Occipital lobe (tissue), 2 donors: ENCODE results near the gene BCO1. TPM values are rescaled to one million over a fixed set of nuclear protein-coding genes. Genes with fewer than 3 reads are reported as not detected.

Source experiments
- DNase-seq: peaks from one replicate; lab custom pipeline; 2025; lab: John Stamatoyannopoulos, UW
- total RNA-seq: library from RNA; depleted of rRNA; stranded (reverse); fragments of >200 nt; gene quantifications from one replicate; pipeline ENCODE4 v1.2.3, GENCODE V29; 2014

The BCO1 gene
- total RNA-seq, 1 donor from 2014 or later, result 0.31 TPM

DNA sequence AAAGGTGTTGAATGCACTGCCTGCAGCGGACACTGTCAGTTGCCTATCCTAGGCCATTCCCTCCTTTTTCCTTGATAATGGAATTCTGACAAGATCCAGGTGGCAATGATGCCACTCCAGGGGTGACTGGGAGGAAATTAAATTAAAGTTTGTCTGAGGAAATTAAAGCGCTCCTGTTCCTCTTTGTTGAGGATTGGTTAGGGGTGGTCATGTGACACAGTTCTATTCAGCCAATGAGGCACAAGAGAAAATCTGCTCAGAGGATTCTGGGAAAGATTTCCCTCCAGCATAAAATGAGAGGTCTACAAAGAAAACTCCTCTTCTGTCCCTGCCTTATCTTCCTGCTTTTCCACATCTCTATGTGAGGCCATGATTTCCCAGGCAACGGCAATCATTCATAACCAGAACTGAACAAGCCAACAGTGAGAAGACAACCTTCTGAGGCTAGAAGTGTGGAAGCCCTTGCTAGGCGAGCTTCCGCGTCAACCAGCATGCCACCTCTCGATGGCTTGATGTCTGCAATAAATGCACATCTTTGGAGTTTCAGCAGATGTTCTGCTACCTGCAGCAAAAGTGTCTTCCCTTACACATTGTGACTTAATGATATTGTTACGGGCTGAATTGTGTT, 5.6 kb upstream of the BCO1 start:
- DNase-seq, result no peak

DNA sequence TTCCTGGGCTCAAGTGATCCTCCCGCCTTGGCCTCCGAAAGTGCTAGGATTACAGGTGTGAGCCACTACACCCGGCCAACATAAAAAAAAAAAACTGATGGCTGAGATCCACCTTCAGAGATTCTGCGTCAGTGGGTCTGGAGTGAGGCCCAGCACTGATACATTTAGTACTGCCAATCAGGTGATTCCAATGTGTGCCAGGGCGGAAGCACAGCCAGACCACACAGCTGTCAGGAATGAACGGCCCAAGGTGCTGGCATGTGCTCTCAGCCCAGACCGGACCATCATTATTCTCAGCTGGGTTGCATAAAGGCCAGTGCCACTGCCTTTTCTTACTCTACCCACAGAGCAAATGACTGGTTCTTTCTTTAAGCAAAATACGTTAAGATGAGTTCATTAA, 1.2 kb upstream of the BCO1 start:
- DNase-seq, result peak; percentile 9

DNA sequence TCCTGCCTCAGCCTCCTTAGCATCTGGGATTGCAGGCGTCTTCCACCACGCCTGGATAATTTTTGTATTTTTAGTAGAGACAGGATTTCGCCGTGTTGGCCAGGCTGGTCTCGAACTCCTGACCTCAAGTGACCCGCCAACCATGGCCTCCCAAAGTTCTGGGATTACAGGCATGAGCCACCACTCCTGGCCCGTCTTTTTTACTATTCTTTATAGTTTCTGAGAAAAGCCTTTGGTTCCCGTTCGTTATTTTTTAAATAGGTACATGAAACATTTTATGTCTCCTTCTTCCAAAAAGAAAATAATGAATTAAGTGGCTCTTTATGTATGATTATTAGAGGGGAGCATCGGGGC, 570 bp upstream of the BCO1 start:
- no peak for DNase-seq

DNA sequence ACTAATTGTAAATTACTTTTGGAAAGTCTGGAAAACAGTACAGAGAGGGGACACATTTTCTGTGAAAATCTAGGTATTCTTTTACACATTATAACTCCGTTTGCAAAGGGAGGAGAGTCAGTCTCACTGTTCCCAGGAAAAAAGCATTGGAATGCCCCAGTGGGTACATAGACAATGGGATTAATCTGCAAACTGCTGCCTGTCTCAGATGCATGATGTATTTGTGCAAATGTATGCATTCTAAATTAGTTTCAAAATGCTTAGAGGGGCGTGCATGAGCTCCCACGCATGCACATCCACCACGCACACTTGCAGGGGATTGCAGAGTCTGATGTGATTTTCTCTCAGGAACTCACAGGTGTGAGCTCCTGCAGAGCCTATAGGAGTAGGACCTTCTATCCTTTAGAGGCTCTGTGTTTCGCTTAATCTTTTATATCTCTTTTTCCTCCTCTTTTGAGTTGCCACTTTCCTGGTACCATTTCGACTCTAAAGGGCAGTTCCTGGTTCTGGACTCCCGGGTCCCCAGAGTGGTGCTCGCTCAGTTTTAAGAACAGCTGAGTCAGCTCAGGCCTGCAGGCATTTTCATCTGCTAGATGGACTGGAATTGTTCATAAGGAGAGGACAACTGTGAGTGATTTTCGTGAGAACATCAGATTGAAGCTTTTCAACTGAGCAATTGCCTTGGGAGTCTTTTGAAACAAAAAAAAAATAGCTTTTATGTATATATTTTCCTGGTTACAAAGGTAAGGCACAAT, 1.1 kb downstream of the BCO1 start:
- no peak for DNase-seq

DNA sequence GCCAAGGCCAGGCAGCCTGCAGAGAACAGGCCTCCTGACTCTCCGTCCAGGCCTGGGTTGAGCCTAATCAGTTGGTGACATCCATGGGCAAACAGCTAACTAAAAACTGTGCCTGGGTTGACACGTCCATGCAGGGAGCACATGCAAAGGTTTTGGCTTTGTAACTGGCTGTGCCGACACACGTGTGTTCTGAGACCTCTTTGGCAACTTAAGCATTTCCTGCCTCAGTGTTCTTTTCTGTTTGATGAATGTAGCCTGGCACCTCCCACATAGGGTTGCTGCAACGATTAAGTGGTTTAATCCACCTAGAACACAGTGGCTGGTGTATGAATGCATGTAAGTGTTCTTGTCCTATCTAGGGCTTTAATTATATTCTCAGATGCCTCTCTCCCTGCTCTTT, 3.2 kb downstream of the BCO1 start:
- DNase-seq, result no peak

DNA sequence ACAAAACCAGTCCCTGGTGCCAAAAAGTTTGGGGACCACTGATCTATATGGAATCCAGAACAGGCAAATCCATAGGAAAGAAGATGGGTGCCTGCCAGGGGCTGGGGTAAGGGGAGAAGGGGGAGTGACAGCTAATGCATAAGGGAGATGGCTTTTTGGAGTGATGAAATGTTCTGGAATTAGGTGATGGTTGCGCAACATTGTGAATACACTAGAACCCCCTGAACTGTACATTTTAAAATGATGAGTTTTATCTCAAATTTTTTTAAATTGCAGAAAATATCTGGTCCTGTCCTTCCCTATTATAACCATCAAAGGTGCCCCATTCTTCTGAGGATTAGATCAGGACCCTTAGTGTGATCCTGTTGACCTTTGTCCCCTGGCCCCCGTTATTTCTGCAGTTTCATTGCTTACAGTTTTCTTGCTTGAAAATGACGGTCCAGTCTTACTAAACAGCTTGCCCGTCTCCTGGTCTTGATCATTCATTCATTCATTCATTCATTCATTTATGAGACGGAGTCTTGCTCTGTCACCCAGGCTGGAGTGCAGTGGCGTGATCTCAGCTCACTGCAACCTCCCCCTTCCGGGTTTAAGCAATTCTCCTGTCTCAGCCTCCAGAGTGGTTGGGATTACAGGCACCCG, 4.6 kb downstream of the BCO1 start:
- DNase-seq, result no peak

GRCh38 chr16:81243942-81244341, 5.5 kb downstream of the BCO1 start:
- no peak for DNase-seq

GRCh38 chr16:81251871-81252270, 13.4 kb downstream of the BCO1 start:
- DNase-seq, result no peak

DNA sequence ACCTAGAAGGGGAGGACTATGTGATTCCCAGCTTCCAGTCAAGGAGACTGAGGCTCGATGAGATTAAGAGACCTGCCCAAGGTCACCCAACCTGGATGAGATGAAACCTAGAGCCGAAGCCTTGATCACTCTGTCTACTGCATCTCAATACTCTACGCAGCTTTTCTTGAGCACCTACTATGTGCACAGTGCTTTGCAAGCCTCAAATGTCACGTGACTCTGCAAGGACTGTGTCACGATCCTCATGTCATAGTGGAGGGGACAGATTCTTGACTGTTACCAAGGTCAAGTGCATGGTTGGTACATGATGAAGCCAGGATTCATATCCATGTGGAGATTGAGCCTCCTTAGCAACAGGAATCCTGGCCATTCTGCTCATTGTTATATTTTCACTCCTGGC, 14.7 kb downstream of the BCO1 start:
- DNase-seq, result no peak

GRCh38 chr16:81254922-81255526, 16.5 kb downstream of the BCO1 start:
- no peak for DNase-seq

DNA sequence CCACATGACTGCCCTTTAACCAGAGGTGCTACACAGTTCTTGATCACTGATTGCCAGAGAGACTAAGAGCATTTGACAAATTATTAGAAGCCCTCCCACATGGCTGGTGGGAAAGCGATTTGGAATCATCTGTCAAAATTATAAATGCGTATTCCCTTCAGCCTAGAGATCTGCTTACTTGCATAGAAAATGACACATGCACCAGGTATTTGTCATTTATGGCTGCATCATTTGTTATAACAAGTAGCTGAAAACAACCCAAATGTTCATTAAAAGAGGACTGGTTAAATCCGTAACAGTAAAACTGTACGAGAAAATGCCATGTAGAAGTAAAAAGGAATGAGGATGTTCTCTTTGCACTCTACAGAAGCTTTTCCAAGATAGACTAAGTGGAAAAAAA, 21.4 kb downstream of the BCO1 start:
- no peak for DNase-seq

GRCh38 chr16:81261049-81261648, 22.7 kb downstream of the BCO1 start:
- no peak for DNase-seq

- no peak for DNase-seq
Observed at GRCh38 chr16:81263470-81264220, 25.2 kb downstream of the BCO1 start.

DNA sequence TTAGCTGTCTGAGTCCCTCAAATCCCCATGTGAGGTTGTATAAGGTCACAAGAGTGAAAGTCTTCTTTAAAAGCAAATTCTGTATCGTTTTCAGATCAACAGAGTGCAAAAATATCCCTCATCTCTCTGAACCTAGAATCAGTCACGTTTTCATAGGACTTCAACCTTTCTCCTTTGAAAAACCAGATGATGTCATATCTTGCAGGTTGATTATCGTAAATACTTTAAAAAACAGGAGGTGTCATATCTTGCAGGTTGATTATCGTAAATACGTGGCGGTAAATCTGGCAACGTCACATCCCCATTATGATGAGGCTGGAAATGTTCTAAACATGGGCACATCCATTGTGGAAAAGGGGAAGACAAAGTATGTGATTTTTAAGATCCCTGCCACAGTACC, 25.9 kb downstream of the BCO1 start:
- DNase-seq, result no peak

GRCh38 chr16:81265052-81265451, 26.6 kb downstream of the BCO1 start:
- DNase-seq, result no peak

DNA sequence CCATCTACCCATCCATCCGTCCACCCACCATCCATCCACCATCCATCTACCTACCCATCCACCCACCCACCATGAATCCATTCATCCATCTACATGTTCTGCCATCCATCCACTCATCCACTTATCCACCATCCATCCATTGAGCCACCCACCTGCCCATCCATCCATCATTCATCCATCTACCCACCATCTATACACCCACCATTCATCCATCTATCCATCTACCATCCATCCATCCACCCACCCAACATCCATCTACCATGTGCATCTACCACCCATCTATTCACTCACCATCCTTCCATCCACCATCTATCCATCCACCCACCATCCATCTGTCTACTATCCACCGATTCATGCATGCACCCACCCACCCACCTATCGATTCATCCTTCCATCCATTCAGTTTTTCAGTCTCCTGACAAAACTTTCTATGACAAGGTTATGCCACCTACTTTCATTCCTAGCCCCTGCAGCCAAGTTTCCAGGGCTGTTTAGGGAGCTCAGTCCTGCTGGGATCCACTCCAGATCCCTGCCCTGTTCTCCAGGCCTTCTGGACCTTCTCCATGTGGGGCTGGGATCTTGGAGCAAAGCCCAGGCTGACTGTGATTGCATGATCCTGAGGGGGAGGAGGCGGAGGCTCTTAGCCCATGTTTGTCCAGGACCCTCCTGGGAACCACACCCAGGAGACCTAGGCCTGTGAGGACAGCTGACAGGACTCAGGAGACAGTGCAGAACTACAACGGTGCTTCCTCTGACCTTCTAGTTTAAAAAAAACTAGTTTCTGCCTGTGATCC, 27.4 kb downstream of the BCO1 start:
- no peak for DNase-seq

DNA sequence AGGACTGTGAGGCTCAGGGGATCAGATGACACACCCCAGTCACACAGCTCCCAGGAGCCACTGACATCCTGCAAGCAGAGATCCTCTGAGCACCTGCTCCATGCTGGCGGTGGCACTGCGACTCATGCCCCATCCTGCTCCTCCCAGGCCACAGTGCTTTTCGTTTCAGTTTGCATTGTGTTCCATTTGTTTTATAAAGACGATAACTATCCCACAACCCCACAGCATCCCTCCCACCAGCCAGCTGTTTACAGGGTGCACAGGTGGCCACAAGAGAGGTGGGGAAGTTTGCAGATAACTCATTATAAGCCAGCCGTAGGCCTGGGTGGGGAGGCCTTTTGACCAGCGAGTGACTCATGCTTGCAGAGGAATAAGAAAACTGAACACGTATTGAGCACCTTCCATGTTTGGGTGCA, 28.2 kb downstream of the BCO1 start:
- DNase-seq, result no peak

DNA sequence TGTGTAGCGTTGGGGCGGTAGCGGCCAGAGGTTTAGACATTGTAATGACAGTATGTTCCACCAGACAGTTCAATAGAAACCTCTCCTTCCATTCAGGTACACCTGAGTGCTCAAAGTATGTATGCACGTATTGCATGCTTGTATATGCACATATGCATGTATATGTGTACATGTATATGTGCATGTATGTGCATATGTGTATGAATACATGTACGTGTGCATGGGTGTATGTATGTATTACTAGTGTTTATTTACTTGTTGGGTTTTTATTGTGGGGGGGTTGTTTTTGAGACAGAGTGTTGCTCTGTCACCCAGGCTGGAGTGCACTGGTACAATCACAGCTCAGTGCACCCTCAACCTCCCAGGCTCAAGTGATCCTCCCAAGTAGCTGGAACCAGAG, 30.0 kb downstream of the BCO1 start:
- DNase-seq, result no peak

DNA sequence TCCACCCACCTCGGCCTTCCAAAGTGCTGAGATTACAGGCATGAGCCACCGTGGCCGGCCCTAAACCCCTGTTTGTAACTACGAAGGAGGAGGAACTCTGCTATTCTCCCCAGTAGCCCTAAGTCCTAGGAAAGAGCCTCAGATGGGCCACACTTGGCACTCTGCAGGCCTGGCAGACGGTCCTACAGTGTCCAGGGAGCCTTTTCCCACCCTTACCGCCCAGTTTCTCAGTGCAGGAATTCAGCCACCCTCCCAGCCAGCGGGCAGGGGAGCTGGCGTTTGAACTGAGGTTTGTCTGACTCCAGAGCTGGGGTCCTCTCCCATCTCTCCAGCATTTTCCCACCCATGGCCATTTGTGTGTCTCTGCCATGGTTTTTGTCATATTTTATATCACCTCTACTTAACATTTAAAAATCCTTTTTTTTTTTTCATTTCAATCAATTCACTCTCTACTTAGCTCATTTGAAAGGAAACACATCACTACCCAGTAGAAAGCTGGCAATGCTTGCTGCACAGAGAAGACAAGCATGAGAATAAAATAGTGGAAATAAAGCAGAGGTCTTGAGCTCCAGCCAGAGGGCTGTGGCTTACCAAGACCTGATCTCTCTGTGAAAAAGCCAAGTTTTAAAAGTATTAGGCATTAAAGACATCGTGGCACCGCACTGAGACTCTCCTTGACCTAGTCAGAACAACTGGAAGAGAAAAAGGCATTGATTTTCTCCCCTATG, 34.9 kb downstream of the BCO1 start:
- no peak for DNase-seq

DNA sequence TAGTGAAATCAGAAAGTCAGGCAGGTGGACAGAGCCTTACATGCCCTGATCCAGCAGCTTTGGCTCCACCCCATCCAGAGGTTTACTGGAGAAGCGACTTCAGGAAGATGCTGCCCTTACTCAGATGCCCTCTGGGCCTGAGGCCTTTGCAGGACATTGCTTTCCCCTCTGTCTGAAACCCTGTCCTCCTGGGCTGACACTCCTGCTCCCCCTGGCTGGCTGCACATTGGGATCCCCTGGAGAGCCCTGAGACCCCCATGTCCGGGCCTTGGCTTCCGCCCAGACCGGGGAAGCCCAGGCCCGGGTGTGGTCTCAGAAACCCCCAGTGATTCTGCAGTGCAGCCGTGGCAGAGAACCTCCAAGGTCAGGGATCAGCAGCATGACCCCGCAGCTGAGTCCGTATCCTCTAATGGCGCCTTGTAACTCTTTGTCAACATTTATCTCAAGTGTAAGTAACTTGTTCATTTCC, 36.6 kb downstream of the BCO1 start:
- DNase-seq, result no peak
